ENCODE measurements around the gene RPLP1.

GRCh38 chr15:69403594-69403993, 49.0 kb upstream of the RPLP1 start:
- TF ChIP-seq POLR2A (IDR thresholded peaks at IDR 0.05): no peak
- TF ChIP-seq, protein P1, sequence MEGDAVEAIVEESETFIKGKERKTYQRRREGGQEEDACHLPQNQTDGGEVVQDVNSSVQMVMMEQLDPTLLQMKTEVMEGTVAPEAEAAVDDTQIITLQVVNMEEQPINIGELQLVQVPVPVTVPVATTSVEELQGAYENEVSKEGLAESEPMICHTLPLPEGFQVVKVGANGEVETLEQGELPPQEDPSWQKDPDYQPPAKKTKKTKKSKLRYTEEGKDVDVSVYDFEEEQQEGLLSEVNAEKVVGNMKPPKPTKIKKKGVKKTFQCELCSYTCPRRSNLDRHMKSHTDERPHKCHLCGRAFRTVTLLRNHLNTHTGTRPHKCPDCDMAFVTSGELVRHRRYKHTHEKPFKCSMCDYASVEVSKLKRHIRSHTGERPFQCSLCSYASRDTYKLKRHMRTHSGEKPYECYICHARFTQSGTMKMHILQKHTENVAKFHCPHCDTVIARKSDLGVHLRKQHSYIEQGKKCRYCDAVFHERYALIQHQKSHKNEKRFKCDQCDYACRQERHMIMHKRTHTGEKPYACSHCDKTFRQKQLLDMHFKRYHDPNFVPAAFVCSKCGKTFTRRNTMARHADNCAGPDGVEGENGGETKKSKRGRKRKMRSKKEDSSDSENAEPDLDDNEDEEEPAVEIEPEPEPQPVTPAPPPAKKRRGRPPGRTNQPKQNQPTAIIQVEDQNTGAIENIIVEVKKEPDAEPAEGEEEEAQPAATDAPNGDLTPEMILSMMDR (IDR thresholded peaks at IDR 0.05): no peak

Data from body of pancreas (tissue), 4 donors.